ENCODE data around the gene SLC22A16. TPM values are rescaled to one million over a fixed set of nuclear protein-coding genes. Genes with fewer than 3 reads are reported as not detected.

SLC22A16 gene
- total RNA-seq, 2 experiments from 2014 or later = not detected

- no peak overlapping the region for H3K4me3 ChIP-seq (ENCODE audit: low read length)
- no peak overlapping the region for H3K27ac ChIP-seq (ENCODE audit: low read depth in 1 of 2, low read length in 2 of 2)
- ChIA-PET POLR2A (no interaction called here), CTCF (no interaction called here)
- Mint-ChIP-seq H3K36me3 (ENCODE audit: low read depth) (no peaks in the 10 kb centered on the region), H3K27me3 (peaks cover 6% of the 10 kb centered on the region), H3K27ac (no peak overlapping the region), H3K4me3 (no peak overlapping the region), H3K4me1 (ENCODE audit: low read depth) (no peaks in the 10 kb centered on the region), H3K9me3 (no peaks in the 10 kb centered on the region)
- DNase-seq (no peak), ATAC-seq (ENCODE audit: poor library complexity) (no peak)
- H3K9me3 ChIP-seq (ENCODE audit: control insufficient read depth in 1 of 2, insufficient read depth in 1 of 2, low read length in 2 of 2) = no peaks in the 10 kb centered on the region
- H3K4me1 ChIP-seq (ENCODE audit: insufficient read depth, low read length) = no peaks in the 10 kb centered on the region
- no peak for TF ChIP-seq CTCF (IDR thresholded peaks at IDR 0.05)
- H3K27me3 ChIP-seq (ENCODE audit: control insufficient read depth in 1 of 2, insufficient read depth in 2 of 2, low read length in 2 of 2) = no peaks in the 10 kb centered on the region
- no peaks in the 10 kb centered on the region for H3K36me3 ChIP-seq (ENCODE audit: insufficient read depth, low read length)
- intact Hi-C loops (cut with DNase I, micrococcal nuclease) = loop anchor here in 1 of 2 experiments (10.0 kb wide), 1 partner anchor 694 kb away; no protein-coding TSS in a partner anchor
Observed at GRCh38 chr6:110520209-110520965, 44.0 kb upstream of the SLC22A16 start.

GRCh38 chr6:110517601-110518281 is 41.3 kb upstream of the SLC22A16 start:
- Histone ChIP-seq H3K4me1 (ENCODE audit: insufficient read depth, low read length) (no peaks in the 10 kb centered on the region), H3K9me3 (ENCODE audit: control insufficient read depth in 1 of 2, insufficient read depth in 1 of 2, low read length in 2 of 2) (no peaks in the 10 kb centered on the region), H3K27me3 (ENCODE audit: control insufficient read depth in 1 of 2, insufficient read depth in 2 of 2, low read length in 2 of 2) (no peaks in the 10 kb centered on the region), H3K4me3 (ENCODE audit: low read length) (no peak overlapping the region), H3K27ac (ENCODE audit: low read depth in 1 of 2, low read length in 2 of 2) (no peak overlapping the region), H3K36me3 (ENCODE audit: insufficient read depth, low read length) (no peaks in the 10 kb centered on the region)
- DNase-seq (no peak), ATAC-seq (ENCODE audit: poor library complexity) (no peak)
- Mint-ChIP-seq H3K4me3 (no peak overlapping the region), H3K27ac (no peak overlapping the region), H3K4me1 (ENCODE audit: low read depth) (no peaks in the 10 kb centered on the region), H3K9me3 (no peaks in the 10 kb centered on the region), H3K27me3 (peaks cover 6% of the 10 kb centered on the region), H3K36me3 (ENCODE audit: low read depth) (no peaks in the 10 kb centered on the region)
- ChIA-PET POLR2A (interaction anchor here (0.7 kb wide), 1 partner anchor 19 kb away, joined by 3 read pairs; no protein-coding TSS in a partner anchor), CTCF (no interaction called here)
- intact Hi-C loops (cut with DNase I, micrococcal nuclease) = no loop called here
- TF ChIP-seq CTCF (IDR thresholded peaks at IDR 0.05) = no peak

GRCh38 chr6:110517034-110517433 is 40.6 kb upstream of the SLC22A16 start:
- DNase-seq (no peak), ATAC-seq (ENCODE audit: poor library complexity) (no peak)
- Mint-ChIP-seq H3K36me3 (ENCODE audit: low read depth) (no peaks in the 10 kb centered on the region), H3K9me3 (no peaks in the 10 kb centered on the region), H3K4me3 (no peak overlapping the region), H3K27me3 (peaks cover 6% of the 10 kb centered on the region), H3K27ac (no peak overlapping the region), H3K4me1 (ENCODE audit: low read depth) (no peaks in the 10 kb centered on the region)
- ChIA-PET CTCF (no interaction called here), POLR2A (no interaction called here)
- Histone ChIP-seq H3K9me3 (ENCODE audit: control insufficient read depth in 1 of 2, insufficient read depth in 1 of 2, low read length in 2 of 2) (no peaks in the 10 kb centered on the region), H3K4me1 (ENCODE audit: insufficient read depth, low read length) (no peaks in the 10 kb centered on the region), H3K27me3 (ENCODE audit: control insufficient read depth in 1 of 2, insufficient read depth in 2 of 2, low read length in 2 of 2) (no peaks in the 10 kb centered on the region), H3K27ac (ENCODE audit: low read depth in 1 of 2, low read length in 2 of 2) (no peak overlapping the region), H3K36me3 (ENCODE audit: insufficient read depth, low read length) (no peaks in the 10 kb centered on the region), H3K4me3 (ENCODE audit: low read length) (no peak overlapping the region)
- TF ChIP-seq CTCF (IDR thresholded peaks at IDR 0.05) = no peak
- intact Hi-C loops (cut with DNase I, micrococcal nuclease) = no loop called here
